HepG2 (cell line): ENCODE data around the gene RNF213. TPM values are rescaled to one million over a fixed set of nuclear protein-coding genes. Genes with fewer than 3 reads are reported as not detected.

Experiments
- KDM2A ChIP-seq: sonication (generic); formaldehyde crosslinking; IDR thresholded peaks from 2 replicates; pipeline ENCODE4 v1.4.0; 2020; ENCODE audit warnings: low read depth, missing genetic modification reagents, borderline replicate concordance
- NR2C2 ChIP-seq: sonication (generic); formaldehyde crosslinking; IDR thresholded peaks from 2 replicates; pipeline ENCODE4 v1.4.0; 2020; ENCODE audit warnings: missing genetic modification reagents, mild to moderate bottlenecking, moderate library complexity, borderline replicate concordance
- POLR2G ChIP-seq: fragments of 200-400 bp; formaldehyde crosslinking; IDR thresholded peaks from 2 replicates; pipeline ENCODE4 v1.6.1; 2018; ENCODE audit warnings: mild to moderate bottlenecking, low read depth, low read length, moderate library complexity
- RFXANK ChIP-seq: IDR thresholded peaks from 2 replicates; pipeline ENCODE4 v1.6.1; 2016
- ZNF326 ChIP-seq: sonication (generic); formaldehyde crosslinking; IDR thresholded peaks from 2 replicates; pipeline ENCODE4 v1.4.0; 2020; ENCODE audit warnings: missing genetic modification reagents, borderline replicate concordance
- ZNF557 ChIP-seq: sonication (generic); formaldehyde crosslinking; IDR thresholded peaks from 2 replicates; pipeline ENCODE4 v1.4.0; 2020; ENCODE audit warnings: missing genetic modification reagents
- ZNF780A ChIP-seq: sonication (generic); formaldehyde crosslinking; IDR thresholded peaks from 2 replicates; pipeline ENCODE4 v1.8.0; 2022; ENCODE audit warnings: mild to moderate bottlenecking, missing genetic modification reagents, moderate library complexity
- ZNF781 ChIP-seq: sonication (generic); formaldehyde crosslinking; IDR thresholded peaks from 2 replicates; pipeline ENCODE4 v1.5.1; 2020; ENCODE audit warnings: borderline replicate concordance, mild to moderate bottlenecking, missing genetic modification reagents; ENCODE audit errors: not compliant biosample characterization
- ZSCAN29 ChIP-seq: sonication (generic); formaldehyde crosslinking; conservative IDR thresholded peaks from 2 replicates; pipeline ENCODE4 v1.4.0; 2020; ENCODE audit warnings: mild to moderate bottlenecking, missing genetic modification reagents
- polyA plus RNA-seq, 8 experiments: library from polyadenylated mRNA; depleted of rRNA in 3 of 8; stranded (reverse) in 7 of 8; unstranded in 1 of 8; fragments of >200 nt; fragmentation: Illumina TruSeq in 4 of 8; extraction: Trizol in 4 of 8; gene quantifications; 2 replicates each; pipeline versions ENCODE4 v1.2.1 to v1.2.3, GENCODE V29; 2011 to 2016; ENCODE audit warnings: low read depth in 4 of 8, missing spikeins in 1 of 8, mixed read lengths in 1 of 8; ENCODE audit not compliant: insufficient read depth in 1 of 8
- total RNA-seq, 5 experiments: library from RNA; depleted of rRNA; stranded (reverse); fragments of >200 nt; fragmentation: Illumina TruSeq; extraction: Trizol; gene quantifications; 2 replicates each; pipeline ENCODE4 v1.2.3, GENCODE V29; 2016; ENCODE audit warnings: low read depth in 1 of 5
- TF ChIP-seq, protein P1 (sequence below): IDR thresholded peaks from 2 replicates; pipeline ENCODE4 v1.6.1; 2012; ENCODE audit warnings: inconsistent platforms
- TF ChIP-seq, protein P2 (sequence below): sonication (generic); formaldehyde crosslinking; IDR thresholded peaks from 2 replicates; pipeline ENCODE4 v1.8.0; 2022; ENCODE audit warnings: missing genetic modification reagents, low read depth, mild to moderate bottlenecking, borderline replicate concordance
- TF ChIP-seq, protein P3 (sequence below): sonication (generic); formaldehyde crosslinking; IDR thresholded peaks from 2 replicates; pipeline ENCODE4 v1.4.0; 2020; ENCODE audit warnings: missing genetic modification reagents
- TF ChIP-seq, protein P4 (sequence below): sonication (generic); formaldehyde crosslinking; conservative IDR thresholded peaks from 2 replicates; pipeline ENCODE4 v1.8.0; 2022; ENCODE audit warnings: mild to moderate bottlenecking, moderate library complexity, missing genetic modification reagents
- TF ChIP-seq, protein P5 (sequence below): sonication (generic); formaldehyde crosslinking; IDR thresholded peaks from 2 replicates; pipeline ENCODE4; 2020; ENCODE audit warnings: missing genetic modification reagents, mild to moderate bottlenecking, borderline replicate concordance
- TF ChIP-seq, protein P6 (sequence below), 2 experiments: sonication (generic) in 1 of 2; formaldehyde crosslinking in 1 of 2; IDR thresholded peaks; 2 replicates each; pipeline versions ENCODE4 v1.4.0 to v1.6.1; 2016 to 2020; ENCODE audit warnings: borderline replicate concordance in 1 of 2, low read depth in 1 of 2, mild to moderate bottlenecking in 1 of 2, missing genetic modification reagents in 1 of 2

Gene RNF213
- total and polyA plus RNA-seq, 2 of the 13 experiments (the other 11 are each of a cell fraction or from before 2014, with no cell fraction given): 38.6 to 38.7 TPM

DNA sequence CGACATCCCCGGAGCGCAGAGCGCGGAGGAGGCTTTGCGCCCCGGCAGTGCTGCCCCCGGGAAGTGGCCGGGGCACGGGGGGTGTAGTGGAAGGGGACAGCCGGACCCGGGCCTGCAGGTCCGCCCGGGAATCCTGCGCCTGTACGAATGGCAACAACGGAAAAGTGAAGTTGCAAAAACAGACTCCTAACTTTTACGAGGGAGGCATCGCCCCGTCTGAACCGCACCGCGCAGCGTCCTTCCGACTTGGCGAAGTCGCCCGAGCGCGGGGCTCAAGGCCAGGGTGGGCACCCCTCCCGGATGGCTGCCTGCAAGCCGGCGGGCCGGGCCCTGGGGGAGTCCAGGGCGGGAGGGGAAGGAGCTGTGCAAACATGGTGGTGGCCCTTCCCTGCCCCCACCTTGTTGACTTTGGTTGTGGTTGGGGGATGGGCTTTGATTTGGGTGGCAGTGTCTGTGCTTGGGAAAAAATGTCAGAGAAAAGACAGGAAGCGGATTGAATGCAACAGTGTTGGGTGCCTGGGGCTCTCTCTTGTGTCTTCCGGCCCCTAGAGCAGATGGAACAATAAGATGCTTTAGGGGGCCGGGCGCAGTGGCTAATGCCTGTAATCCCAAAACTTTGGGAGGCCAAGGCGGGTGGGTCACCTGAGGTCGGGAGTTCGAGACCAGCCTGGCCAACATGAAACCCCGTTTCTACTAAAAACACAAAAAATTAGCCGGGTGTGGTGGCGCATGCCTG is 675 bp downstream of the RNF213 start (continued):
- TF ChIP-seq NR2C2 (CRISPR knock-in tag): peak; percentile 77
- peak; percentile 94 for TF ChIP-seq ZSCAN29 (CRISPR knock-in tag)
- no peak; the same call in 1 of the 2 replicates for TF ChIP-seq ZNF780A
- TF ChIP-seq, protein P1, sequence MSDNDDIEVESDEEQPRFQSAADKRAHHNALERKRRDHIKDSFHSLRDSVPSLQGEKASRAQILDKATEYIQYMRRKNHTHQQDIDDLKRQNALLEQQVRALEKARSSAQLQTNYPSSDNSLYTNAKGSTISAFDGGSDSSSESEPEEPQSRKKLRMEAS: peak; percentile 64; the same call in 1 of the 2 replicates
- 0 out of 2 replicates have a peak, but pooled peaks have one; percentile 75 for TF ChIP-seq ZNF557 (CRISPR knock-in tag)
- TF ChIP-seq KDM2A (CRISPR knock-in tag): peak; percentile 90
- TF ChIP-seq, protein P2, sequence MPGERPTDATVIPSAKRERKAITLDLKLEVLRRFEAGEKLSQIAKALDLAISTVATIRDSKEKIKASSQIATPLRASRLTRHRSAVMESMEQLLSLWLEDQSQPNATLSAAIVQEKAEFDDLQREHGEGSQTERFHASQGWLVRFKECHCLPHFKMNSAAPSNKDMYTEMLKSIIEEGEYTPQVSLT (CRISPR knock-in tag): no peak; the same call in 1 of the 2 replicates
- peak; percentile 87 for TF ChIP-seq POLR2G
- TF ChIP-seq, protein P3, sequence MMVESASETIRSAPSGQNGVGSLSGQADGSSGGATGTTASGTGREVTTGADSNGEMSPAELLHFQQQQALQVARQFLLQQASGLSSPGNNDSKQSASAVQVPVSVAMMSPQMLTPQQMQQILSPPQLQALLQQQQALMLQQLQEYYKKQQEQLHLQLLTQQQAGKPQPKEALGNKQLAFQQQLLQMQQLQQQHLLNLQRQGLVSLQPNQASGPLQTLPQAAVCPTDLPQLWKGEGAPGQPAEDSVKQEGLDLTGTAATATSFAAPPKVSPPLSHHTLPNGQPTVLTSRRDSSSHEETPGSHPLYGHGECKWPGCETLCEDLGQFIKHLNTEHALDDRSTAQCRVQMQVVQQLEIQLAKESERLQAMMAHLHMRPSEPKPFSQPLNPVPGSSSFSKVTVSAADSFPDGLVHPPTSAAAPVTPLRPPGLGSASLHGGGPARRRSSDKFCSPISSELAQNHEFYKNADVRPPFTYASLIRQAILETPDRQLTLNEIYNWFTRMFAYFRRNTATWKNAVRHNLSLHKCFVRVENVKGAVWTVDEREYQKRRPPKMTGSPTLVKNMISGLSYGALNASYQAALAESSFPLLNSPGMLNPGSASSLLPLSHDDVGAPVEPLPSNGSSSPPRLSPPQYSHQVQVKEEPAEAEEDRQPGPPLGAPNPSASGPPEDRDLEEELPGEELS (CRISPR knock-in tag): peak; percentile 93
- no peak for TF ChIP-seq ZNF326 (CRISPR knock-in tag)
- TF ChIP-seq, protein P4, sequence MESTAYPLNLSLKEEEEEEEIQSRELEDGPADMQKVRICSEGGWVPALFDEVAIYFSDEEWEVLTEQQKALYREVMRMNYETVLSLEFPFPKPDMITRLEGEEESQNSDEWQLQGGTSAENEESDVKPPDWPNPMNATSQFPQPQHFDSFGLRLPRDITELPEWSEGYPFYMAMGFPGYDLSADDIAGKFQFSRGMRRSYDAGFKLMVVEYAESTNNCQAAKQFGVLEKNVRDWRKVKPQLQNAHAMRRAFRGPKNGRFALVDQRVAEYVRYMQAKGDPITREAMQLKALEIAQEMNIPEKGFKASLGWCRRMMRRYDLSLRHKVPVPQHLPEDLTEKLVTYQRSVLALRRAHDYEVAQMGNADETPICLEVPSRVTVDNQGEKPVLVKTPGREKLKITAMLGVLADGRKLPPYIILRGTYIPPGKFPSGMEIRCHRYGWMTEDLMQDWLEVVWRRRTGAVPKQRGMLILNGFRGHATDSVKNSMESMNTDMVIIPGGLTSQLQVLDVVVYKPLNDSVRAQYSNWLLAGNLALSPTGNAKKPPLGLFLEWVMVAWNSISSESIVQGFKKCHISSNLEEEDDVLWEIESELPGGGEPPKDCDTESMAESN (CRISPR knock-in tag): peak; percentile 97
- no peak; the same call in 1 of the 2 replicates for TF ChIP-seq RFXANK (CRISPR knock-in tag)
- TF ChIP-seq ZNF781: no peak
- TF ChIP-seq, protein P5, sequence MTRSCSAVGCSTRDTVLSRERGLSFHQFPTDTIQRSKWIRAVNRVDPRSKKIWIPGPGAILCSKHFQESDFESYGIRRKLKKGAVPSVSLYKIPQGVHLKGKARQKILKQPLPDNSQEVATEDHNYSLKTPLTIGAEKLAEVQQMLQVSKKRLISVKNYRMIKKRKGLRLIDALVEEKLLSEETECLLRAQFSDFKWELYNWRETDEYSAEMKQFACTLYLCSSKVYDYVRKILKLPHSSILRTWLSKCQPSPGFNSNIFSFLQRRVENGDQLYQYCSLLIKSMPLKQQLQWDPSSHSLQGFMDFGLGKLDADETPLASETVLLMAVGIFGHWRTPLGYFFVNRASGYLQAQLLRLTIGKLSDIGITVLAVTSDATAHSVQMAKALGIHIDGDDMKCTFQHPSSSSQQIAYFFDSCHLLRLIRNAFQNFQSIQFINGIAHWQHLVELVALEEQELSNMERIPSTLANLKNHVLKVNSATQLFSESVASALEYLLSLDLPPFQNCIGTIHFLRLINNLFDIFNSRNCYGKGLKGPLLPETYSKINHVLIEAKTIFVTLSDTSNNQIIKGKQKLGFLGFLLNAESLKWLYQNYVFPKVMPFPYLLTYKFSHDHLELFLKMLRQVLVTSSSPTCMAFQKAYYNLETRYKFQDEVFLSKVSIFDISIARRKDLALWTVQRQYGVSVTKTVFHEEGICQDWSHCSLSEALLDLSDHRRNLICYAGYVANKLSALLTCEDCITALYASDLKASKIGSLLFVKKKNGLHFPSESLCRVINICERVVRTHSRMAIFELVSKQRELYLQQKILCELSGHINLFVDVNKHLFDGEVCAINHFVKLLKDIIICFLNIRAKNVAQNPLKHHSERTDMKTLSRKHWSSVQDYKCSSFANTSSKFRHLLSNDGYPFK (CRISPR knock-in tag): peak; percentile 71; the same call in 1 of the 2 replicates
- TF ChIP-seq, protein P6, sequence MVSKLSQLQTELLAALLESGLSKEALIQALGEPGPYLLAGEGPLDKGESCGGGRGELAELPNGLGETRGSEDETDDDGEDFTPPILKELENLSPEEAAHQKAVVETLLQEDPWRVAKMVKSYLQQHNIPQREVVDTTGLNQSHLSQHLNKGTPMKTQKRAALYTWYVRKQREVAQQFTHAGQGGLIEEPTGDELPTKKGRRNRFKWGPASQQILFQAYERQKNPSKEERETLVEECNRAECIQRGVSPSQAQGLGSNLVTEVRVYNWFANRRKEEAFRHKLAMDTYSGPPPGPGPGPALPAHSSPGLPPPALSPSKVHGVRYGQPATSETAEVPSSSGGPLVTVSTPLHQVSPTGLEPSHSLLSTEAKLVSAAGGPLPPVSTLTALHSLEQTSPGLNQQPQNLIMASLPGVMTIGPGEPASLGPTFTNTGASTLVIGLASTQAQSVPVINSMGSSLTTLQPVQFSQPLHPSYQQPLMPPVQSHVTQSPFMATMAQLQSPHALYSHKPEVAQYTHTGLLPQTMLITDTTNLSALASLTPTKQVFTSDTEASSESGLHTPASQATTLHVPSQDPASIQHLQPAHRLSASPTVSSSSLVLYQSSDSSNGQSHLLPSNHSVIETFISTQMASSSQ (IDR thresholded peaks at IDR 0.05; ENCODE audit: low read depth): peak; percentile 69
- TF ChIP-seq, protein P6 (CRISPR knock-in tag; IDR thresholded peaks at IDR 0.05; ENCODE audit: borderline replicate concordance): peak; percentile 88
